ENCODE measurements around the gene SFXN1. TPM values are rescaled to one million over a fixed set of nuclear protein-coding genes. Genes with fewer than 3 reads are reported as not detected.

Gene SFXN1
- total and polyA plus RNA-seq, 10 donors, result 7.5 to 57.3 (median 38.3) TPM

DNA sequence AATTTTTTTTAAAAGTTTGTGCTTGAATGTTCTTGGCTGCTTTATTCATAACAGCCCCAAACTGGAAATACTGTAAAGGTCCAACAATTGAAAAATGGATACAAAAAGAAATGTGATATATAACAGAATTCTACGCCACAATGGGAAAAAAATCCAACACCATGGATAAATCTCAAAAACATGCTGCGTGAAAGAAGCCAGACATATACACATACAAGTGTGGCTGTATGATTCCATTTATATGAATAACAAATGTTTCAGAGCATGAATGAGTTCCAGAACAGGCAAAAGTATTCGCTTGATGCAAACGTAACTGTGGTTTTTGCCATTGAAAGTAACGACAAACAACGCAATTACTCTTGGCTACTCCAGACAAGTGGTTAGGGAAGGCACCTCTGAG is 7.2 kb upstream of the SFXN1 start:
- intact Hi-C loops (cut with DNase I; ENCODE audit: low total_unique reads), result no loop called here
- no peak for TF ChIP-seq CTCF (IDR thresholded peaks at IDR 0.05 in 8 of 11, conservative IDR thresholded peaks at IDR 0.05 in 3 of 11)
- no peak for TF ChIP-seq POLR2AphosphoS5 (IDR thresholded peaks at IDR 0.05)
- no peak for TF ChIP-seq POLR2A (IDR thresholded peaks at IDR 0.05)
- H3K27ac ChIP-seq, result no peak overlapping the region
- peaks cover 0 to 12% (median 0%) of the 10 kb centered on the region in 7 donors for H3K27me3 ChIP-seq (replicated peaks in 1 of 7)
- H3K36me3 ChIP-seq, result no peaks in the 10 kb centered on the region
- H3K4me1 ChIP-seq, result no peaks in the 10 kb centered on the region
- 89 to 96% (median 94%) methylated on average over 6 of the region's 6 CpGs for WGBS, 5 donors
- no peaks in the 10 kb centered on the region for H3K9me3 ChIP-seq
- no peak for DNase-seq
- no peak overlapping the region for H3K4me3 ChIP-seq

GRCh38 chr5:175471628-175472027 is 6.7 kb upstream of the SFXN1 start:
- H3K27me3 ChIP-seq (replicated peaks in 1 of 7), result peaks cover 0 to 12% (median 0%) of the 10 kb centered on the region in 7 donors
- H3K27ac ChIP-seq, result no peak overlapping the region
- DNase-seq, result no peak
- TF ChIP-seq POLR2AphosphoS5 (IDR thresholded peaks at IDR 0.05) (no peak), CTCF (IDR thresholded peaks at IDR 0.05 in 8 of 11, conservative IDR thresholded peaks at IDR 0.05 in 3 of 11) (no peak), POLR2A (IDR thresholded peaks at IDR 0.05) (no peak)
- intact Hi-C loops (cut with DNase I; ENCODE audit: low total_unique reads), result no loop called here
- H3K36me3 ChIP-seq, result no peaks in the 10 kb centered on the region
- H3K4me1 ChIP-seq, result no peaks in the 10 kb centered on the region
- H3K4me3 ChIP-seq, result no peak overlapping the region
- WGBS, 5 donors, result 64 to 76% (median 68%) methylated on average over 6 of the region's 6 CpGs
- no peaks in the 10 kb centered on the region for H3K9me3 ChIP-seq

GRCh38 chr5:175472378-175472777 is 6.0 kb upstream of the SFXN1 start:
- no peaks in the 10 kb centered on the region for H3K4me1 ChIP-seq
- no peaks in the 10 kb centered on the region for H3K36me3 ChIP-seq
- H3K27me3 ChIP-seq (replicated peaks in 1 of 7), result peaks cover 0 to 9% (median 0%) of the 10 kb centered on the region in 7 donors
- no peak overlapping the region for H3K4me3 ChIP-seq
- no peaks in the 10 kb centered on the region for H3K9me3 ChIP-seq
- H3K27ac ChIP-seq, result no peak overlapping the region
- TF ChIP-seq CTCF (IDR thresholded peaks at IDR 0.05 in 8 of 11, conservative IDR thresholded peaks at IDR 0.05 in 3 of 11) (no peak), POLR2AphosphoS5 (IDR thresholded peaks at IDR 0.05) (no peak), POLR2A (IDR thresholded peaks at IDR 0.05) (no peak)
- intact Hi-C loops (cut with DNase I; ENCODE audit: low total_unique reads), result no loop called here
- DNase-seq, result no peak

- Histone ChIP-seq H3K4me1 (peaks cover 7 to 21% (median 17%) of the 10 kb centered on the region in 6 donors), H3K27me3 (replicated peaks in 1 of 7) (peaks cover 0 to 5% (median 0%) of the 10 kb centered on the region in 7 donors), H3K27ac (no peak overlapping the region), H3K36me3 (no peaks in the 10 kb centered on the region), H3K4me3 (no peak overlapping the region), H3K9me3 (no peaks in the 10 kb centered on the region)
- TF ChIP-seq CTCF (IDR thresholded peaks at IDR 0.05 in 8 of 11, conservative IDR thresholded peaks at IDR 0.05 in 3 of 11) (no peak), POLR2AphosphoS5 (IDR thresholded peaks at IDR 0.05) (no peak), POLR2A (IDR thresholded peaks at IDR 0.05) (no peak)
- DNase-seq, result no peak
- intact Hi-C loops (cut with DNase I; ENCODE audit: low total_unique reads), result no loop called here
- 75 to 92% (median 84%) methylated on average over 1 of the region's 1 CpG for WGBS, 5 donors
Measured at GRCh38 chr5:175475248-175475647, 3.1 kb upstream of the SFXN1 start.

Data from spleen (tissue), 11 donors.